NCI-H1436 (cell line): ENCODE results near the gene LYL1.
"Not testable (repeated sequence)": the region's sequence is repeated elsewhere in the genome, so short reads cannot be mapped to it uniquely, and the experiment has no call there.

Experiments
- DNase-seq: peaks from one replicate; lab custom pipeline; 2025; lab: John Stamatoyannopoulos, UW

Gene LYL1

DNA sequence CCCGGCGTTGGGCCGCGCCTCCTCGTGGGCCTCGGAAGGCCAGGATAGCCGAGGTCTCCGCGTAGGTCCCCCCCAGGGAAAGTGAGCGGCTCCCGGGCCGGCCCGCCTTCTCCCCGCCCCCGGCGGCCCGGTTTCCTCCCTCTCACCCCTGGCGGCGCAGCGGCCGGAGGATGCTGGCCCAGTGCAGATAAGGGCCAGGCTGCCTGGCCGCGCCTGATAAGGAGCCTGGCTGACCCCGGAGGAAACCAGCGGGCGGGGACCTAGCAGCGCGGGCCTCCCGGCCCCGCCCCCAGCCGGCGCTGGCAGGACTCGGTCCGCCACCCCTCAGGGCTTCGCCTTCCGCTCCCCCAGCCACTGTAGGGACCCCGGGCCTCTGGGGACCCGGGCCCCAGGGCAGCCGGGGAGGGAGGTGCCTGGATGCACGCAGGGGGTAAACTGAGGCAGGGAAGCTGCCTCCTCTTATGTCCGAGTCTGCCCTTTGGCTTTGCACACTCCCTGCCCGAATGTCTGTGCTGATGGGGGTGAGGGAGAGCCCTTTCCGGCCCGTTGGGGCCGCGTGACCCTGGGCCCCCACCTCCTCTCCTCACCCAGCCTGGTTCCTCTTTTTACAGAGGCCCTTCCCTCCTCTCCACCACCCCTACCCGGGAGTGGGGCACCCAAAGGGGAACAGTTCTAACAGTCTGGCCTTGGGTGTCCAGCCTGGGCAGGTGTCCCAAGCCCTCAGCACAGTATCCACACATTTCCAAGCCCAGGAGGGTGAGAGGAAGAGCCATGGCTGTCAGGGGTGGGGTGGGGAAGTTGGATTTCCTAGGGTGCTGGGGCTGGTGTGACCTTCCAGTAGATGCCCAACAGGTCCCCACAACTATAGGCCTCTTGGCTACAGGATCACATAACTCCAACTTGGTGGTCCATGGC is at the start of gene LYL1:
Gene LYL1 (minus strand): TSS at position 193 of the 915 bp plus-strand sequence. CDS start 1,687 bp downstream, outside the sequence.
- no peak for DNase-seq

GRCh38 chr19:13151605-13152355 is 49.1 kb upstream of the LYL1 start:
- DNase-seq: peak; percentile 95

- peak; percentile 3 for DNase-seq
These were observed 48.4 kb upstream of the LYL1 start for GRCh38 chr19:13150931-13151604.

DNA sequence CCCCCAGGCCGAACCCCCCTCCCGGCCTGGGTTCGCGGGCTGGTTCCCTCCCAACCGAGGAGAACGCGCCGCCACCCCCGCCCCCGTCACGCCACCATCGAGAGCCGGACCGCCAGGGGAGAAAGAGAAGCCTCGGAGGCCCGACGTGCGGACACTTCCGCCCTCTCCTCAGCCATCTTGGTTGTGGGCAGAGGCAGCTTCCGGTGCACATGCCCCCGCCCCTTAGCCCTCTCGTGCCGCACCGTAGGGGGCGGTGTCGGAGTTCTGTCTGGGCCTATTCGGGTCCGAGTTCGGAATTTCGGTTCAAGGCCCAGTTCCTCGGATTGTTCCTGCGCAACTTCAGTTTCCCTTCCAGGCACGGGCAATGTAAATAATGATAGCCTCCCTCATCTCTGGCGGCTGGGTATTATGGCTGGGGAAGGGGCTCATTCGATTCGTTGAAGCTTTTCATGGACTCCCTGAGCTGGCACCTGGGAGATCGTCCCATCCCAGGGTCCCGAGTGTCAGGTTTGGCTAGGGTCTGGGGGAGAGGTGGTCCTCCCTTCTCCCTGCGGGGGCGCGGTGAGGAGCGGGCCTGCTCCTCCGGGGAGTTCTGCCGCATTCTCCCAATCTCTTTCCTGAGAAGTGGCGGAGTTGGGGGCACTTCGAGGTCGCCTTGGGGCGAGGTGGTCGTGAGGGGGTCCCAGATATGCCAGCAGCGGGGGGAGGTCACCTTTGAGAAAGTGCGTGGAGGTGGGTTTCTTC is 47.7 kb upstream of the LYL1 start, which contains the start of the genes IER2 and STX10:
Gene IER2 (plus strand): TSS at position 225 of the 744 bp plus-strand sequence. CDS start 2,776 bp downstream, outside the sequence.
Gene STX10 (minus strand): TSS at position 189 of the 744 bp plus-strand sequence. CDS start 202 bp downstream, outside the sequence.
- DNase-seq: peak; percentile 87

DNA sequence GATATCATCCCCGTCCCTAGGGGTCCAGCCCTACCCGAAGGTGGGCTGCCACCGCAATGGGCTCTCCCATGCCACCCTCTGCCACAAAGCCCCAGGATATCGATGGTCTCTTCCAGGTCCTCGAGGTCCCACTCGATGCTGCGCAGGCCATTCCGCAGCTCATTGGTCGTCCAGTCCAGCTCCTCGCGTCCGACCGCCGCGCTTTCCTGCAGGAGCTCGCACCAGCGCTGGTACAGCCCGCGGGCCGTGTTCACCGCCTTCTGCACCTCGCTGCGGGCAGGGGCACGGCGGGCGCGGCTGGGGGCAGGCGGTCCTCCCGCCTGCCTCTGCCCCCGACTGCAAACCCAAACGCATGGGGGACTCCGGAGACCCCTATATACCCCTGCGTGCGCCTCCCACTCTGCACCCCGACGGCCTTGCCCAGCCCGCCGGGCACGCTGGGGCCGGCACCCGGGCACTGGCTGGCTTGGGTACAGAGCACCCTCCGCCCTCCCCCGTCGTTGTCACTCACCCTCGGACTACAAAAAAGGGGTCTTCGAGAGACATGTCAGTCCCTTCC is 47.0 kb upstream of the LYL1 start:
- peak; percentile 23 for DNase-seq

DNA sequence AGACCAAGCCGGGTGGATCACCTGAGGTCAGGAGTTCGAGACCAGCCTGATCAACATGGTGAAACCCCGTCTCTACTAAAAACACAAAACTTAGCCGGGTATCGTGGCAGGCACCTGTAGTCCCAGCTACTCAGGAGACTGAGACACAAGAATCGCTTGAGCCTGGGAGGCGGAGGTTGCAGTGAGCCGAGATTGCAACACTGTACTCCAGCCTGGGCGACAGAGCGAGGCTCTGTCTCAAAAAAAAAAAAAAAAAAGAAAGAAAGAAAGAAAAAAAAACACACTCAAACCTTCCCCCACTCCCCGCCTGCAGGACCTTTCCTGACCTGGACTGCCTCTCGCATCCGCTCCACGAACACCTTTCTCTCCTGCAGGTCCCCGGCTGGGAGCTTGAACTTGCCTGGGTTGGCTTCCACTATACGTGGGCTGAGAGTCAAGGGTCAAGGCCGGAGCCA is 46.5 kb upstream of the LYL1 start:
- not testable (repeated sequence) for DNase-seq

GRCh38 chr19:13146763-13147563 is 44.3 kb upstream of the LYL1 start:
- no peak for DNase-seq

DNA sequence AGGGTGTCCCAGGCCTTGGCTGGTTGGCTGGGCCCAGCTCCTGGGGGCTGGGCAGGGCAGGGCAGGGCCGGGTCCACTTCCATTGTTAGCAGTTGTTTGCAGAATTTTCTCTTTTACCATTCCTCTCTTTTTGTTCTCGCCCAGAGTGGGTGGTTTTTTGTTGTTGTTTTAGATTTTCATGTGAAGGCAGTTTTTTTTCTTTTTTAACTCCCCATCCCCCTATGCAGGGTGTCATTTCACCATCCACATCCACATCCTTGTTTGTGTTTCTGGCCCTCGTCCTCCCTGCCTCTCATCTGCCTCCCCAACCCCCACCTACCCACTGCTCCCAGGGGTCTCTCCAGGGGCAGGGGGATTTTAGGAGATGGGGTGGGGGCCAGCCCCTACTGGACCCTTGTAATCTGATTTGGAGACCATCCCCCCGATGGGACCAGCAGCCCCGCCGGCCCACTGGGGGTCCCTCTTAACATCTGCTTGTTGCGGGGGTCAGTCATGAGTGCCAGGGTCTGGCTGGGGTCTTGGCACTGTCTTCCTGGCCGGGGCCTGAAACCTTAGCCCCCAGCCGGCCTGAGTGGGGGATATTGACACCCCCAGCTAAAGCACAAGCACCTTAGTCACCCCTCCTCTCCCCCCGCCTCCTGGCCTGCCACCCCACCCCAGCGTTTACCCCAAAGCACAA is 37.1 kb upstream of the LYL1 start:
- DNase-seq: no peak

DNA sequence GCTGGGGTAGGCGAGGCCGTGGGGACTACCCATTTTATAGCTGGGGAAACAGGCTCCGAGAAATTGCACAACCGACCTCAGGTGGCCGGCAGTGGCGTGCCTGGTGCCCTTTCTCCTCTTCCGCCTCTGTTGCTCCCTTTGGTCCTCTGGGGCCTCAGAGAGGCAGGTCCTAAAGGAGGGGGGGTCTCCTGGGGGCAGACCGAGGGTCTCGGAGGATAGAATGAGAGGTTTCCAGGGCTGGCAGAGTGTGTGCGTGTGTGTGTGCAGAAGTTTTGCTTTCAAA is 36.2 kb upstream of the LYL1 start:
- no peak for DNase-seq

GRCh38 chr19:13138171-13138915 is 35.7 kb upstream of the LYL1 start:
- no peak for DNase-seq

DNA sequence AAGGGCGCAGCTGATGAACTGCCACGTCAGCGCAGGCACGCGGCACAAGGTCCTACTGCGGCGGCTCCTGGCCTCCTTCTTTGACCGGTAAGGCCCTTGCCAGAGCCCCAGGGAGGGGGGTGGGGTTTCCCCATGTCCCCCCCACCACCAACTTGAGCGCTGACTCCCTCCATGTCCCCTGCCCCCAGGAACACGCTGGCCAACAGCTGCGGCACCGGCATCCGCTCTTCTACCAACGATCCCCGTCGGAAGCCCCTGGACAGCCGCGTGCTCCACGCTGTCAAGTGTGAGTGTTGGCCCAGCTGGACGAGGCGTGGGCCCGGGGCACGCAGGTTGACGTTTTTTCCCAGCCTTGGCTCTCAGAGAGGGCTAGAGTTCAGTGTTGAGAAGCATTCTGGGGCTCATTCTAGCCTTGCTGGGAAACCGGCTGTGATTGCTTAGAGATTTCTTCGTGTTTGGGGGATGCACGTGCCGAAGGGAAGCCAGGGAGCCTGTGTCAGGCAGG is 34.7 kb upstream of the LYL1 start:
- no peak for DNase-seq

GRCh38 chr19:13135068-13136062 is 32.7 kb upstream of the LYL1 start:
- no peak for DNase-seq

DNA sequence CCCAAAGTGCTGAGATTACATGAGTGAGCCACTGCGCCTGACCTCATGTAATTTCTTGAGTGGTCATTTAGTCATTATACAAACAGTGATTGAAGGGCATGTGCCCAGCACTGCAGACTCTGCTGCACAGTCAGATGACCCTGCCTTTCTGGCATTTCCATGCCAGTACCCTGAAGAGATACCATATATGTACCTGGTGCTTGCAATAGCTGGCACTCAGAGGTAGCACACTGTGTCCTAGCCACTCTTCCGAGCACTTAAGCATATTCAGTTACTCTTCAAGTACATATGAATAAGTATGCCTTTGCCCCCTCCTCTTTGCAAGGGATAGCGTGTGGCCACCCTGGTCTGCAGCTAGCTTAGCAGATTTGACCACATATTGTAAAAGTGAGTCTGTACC is 32.0 kb upstream of the LYL1 start:
- DNase-seq: no peak

DNA sequence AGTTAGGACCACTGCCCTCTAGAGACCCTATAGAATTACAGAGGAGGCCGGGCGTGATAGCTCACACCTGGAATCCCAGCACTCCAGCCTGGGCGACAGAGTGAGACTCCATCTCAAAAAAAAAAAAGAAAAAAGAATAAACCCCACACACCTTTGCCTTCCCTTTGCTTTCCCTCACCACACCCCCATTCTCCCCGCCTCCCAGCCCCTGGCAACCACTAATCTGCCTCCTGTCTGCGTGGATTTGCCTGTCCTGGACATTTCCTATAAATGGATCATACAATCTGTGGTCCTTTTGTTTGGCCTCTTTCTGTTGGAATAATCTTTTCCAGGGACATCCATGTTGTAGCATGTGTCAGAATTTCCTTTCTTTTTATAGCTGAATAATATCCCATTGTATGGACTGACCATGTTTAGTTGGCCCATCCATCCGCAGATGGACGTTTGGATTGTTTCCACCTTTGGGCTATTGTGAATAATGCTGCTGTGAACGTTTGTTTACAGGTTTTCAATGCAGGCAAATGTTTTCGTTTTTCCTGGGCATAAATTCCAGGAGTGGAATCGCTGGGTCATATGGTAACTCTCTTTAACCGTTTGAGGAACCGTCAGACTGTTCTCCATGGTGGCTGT is 30.7 kb upstream of the LYL1 start:
- no peak for DNase-seq

- DNase-seq: no peak
These were observed 30.0 kb upstream of the LYL1 start for GRCh38 chr19:13132471-13133180.

GRCh38 chr19:13130886-13131490 is 28.3 kb upstream of the LYL1 start:
- no peak for DNase-seq
